GM21717 (cell line): ENCODE results near the gene TMEM138.

Experiments used
- ATAC-seq: cut with Tn5 transposase; IDR thresholded peaks from one replicate; pipeline ENCODE4 v1.9.1; 2021; ENCODE audit warnings: mild to moderate bottlenecking, moderate library complexity; ENCODE audit not compliant: unreplicated experiment

Gene TMEM138

DNA sequence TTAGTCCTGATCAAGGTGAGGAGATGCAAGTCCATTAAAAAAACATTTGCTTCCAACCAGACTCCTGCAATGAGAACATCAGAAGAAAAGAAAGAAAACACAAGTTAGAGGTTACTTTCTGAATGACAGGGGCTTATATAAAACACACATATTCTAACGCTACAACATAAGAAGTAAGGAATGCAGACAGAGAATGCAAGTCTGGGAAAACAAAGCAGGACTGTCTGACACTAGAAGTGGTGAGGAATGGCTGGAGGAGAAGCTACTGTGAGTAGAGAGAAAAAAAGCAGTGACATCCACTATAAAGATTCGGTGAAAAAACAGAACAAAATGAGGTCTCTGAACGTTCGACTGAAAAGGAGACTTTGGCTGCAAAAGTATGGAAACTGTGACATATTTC lies 42.5 kb downstream of the TMEM138 start:
- no peak for ATAC-seq

DNA sequence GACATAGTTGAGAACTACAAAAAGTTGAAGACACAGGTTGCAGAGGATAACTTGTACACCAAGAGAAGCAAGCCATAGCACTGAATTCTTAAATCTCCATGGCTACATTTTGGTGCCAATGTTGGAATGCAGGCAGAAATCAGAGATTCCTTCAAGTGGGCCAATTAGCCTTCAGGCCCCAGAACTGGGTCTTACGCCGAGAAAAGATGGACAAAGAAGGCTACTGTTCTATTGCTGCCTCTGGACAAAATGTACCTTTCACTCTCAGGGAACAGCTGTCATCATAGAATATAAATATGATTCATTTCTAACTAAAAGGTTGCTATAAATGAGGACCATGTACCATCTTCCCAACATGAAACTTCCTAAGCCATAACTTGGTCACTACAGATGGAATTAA lies 43.9 kb downstream of the TMEM138 start:
- no peak for ATAC-seq

DNA sequence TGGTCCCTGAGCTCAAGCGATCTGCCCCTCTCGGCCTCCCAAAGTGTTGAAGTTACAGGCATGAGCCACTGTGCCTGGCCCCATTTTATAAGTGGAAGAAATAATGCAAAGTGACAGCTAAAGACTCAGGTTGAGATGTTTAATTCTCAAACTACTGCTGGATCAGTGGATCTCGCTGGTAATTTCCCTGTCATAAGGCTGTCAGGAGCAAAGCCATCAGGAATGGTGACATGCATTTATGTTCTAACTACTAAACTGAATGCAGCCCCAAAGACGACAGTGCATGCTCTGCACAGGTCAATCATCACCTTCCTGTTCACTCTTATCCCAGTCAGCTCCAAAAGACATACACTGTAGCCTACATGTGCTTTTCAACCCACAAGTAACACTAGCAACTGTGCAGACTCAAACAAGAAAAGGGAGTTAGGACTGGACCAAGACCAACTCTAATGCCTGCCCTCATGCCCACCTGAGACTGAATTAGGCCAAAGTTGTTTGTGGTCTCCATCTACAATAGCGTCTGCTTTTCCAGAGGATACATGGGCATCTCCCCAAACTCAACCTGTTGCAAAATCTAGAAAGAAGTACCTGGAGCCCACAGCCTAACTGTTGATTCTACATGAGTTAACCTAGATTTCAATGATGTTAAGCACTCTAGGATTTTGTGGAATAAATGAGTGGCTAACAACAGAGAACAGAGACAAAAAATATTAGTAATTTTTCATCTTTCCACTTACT lies 45.0 kb downstream of the TMEM138 start:
- ATAC-seq, result no peak

DNA sequence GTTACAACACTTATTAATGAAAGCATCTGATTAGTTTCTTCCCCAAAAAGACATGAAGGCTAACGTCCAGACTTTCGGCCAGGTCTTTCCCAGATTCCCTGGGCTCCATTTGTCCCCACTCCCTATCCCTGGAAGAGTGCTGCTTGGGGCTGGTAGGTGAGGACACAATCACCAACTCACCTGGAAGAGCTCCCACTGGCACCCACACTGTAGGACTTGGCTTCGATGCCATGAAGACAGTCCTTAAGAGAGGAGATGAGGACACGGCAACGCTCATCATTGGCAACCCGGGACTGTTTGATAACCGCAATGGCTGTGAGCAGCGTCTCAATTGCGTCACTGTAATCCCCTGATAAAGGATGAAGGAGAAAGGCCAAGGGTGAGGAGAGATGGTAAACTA lies 49.4 kb downstream of the TMEM138 start:
- ATAC-seq, result no peak

DNA sequence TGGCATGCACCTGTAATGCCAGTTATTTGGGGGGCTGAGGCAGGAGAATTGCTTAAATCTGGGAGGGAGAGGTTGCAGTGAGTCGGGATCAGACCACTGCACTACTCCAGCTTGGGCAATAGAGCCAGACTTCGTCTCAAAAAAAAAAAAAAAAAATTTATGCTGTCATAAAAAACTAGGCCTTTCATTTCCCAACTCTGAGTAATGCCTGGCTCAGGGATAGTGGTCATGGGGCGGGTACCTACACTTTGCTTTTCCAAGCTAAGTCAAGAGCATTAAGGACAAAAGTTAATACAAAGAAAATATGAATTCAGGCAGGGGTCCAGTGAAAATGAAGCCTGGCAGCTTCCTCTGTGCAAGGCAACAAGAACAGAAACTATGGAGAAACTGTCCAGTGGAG lies 51.3 kb downstream of the TMEM138 start:
- no peak for ATAC-seq

DNA sequence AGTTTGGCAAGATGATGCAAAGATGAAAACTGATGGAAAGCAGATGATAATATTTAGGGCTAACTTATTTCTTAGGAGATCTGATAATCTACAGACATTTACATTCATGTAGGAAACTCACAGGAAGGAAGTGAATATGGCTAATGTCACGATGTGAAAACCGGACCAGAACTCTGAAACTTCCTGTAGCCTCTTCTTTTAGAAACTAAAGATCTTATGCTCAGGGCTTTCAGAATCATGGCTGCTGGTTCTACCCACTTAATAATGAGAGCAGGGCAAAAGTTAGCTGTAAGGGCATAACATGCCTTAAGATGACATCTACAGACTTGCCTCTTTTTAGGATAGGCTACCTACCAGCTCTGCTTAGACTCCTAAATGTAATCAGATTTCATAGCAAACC lies 52.4 kb downstream of the TMEM138 start:
- no peak for ATAC-seq

DNA sequence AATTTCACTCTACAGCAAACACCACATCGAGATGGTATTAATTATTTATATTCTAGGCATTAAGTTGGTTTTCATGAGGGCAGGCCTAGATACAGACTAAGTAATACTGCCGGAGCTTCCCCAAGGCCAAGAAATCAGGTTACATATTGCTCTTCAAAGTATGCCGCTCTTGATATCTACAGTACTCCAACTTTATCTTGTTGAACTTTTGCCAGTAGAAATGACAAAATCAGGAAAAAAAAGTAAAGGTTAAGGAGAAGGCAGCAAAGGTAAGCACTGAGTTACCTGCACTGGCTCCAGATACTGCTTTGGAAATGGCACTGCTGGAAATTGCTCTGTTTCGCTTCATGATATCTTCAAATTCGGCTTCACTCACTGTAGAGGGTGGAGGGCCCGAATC lies 53.2 kb downstream of the TMEM138 start:
- ATAC-seq, result no peak

DNA sequence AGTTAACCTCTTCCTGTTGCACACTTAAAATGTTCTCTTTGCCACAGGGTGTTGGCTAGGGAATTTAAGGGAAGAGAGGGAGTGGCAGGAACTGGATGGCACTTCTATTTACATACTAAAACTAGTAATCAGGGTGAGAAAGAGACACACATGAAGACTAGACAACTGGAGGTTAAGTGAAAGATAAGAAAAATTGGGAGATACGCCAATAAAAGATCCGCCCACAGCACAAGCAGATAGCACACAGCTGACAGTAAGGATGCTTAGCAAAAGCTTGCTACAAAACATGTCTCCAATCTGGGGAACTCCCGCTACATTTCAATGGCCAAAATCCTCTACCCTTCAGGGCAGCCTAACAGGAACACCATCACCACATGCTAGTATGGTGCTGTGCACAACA lies 54.8 kb downstream of the TMEM138 start:
- ATAC-seq, result no peak

DNA sequence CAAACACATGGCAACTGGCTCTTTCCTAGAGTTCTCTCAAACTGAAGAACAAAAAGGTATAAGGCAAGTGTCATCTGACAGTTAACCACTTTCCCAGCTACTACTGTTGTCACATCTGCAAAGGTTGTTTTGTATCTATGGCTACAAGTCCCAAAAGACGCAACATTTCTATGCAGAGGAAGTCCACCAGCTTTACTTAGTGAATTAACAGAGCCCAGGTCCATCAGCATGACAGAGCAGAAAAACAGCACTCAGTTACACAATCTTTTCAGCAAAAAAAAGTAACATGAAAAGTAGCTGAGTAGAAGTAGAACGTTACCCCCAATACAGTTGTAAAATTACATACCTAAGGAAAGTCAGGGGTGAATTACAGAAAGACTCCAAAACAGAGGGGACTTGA lies 55.5 kb downstream of the TMEM138 start:
- no peak for ATAC-seq

DNA sequence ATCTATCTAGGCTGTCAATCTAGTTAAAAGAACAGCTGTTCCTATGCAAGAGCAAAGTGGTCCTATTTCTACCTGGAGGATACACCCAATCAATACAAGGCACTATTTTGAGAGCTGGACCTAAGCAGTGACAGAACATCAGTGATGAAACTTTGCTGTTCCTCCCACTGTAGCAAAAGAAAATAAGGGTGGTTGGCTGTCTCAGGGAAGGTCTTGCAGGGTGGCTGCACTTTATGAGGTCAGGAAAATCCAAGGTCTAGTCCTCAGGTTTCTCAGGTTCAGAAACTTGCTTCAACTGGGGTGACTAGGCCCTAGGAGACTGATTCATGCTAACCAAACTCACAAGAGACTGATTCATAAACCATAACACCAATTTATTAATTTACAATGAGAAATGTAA lies 56.0 kb downstream of the TMEM138 start:
- ATAC-seq, result no peak
